ENCODE results near the gene GNAT2. TPM values are rescaled to one million over a fixed set of nuclear protein-coding genes. Genes with fewer than 3 reads are reported as not detected.
A peak's percentile ranks its signal among the peaks of the same experiment; 100 is the strongest.

Gene GNAT2
- total RNA-seq: not detected

- Histone ChIP-seq H3K9me3 (no peaks in the 10 kb centered on the region), H3K36me3 (no peaks in the 10 kb centered on the region), H3K4me1 (peaks cover 9 to 48% (median 30%) of the 10 kb centered on the region in 4 donors), H3K27ac (peak within 1 kb of the TSS; percentile 83 to 89 (median 84)), H3K4me3 (peak within 1 kb of the TSS; percentile 55 to 60 (median 56)), H3K27me3 (no peaks in the 10 kb centered on the region)
- intact Hi-C loops (cut with DNase I; ENCODE audit: low total_unique reads): no loop called here
- 1% methylated on average over 47 of the region's 47 CpGs; no CpG with 5 or more reads in 1 of the 2 donors for WGBS, 2 donors (ENCODE audit: low coverage in 1 of 2)
- in situ Hi-C loops (cut with MboI; ENCODE audit: low pct_ligation_motif_present in 1 of 4, low pct_unique_long_range_greater_than_20kb in 1 of 4, low sequenced_read_pairs in 3 of 4): loop anchor here in 2 of 4 donors (5.0 to 10.0 kb wide), 2 partner anchors 72 to 75 kb away; partner anchors contain the start of gene GNAI3 (in 2 of the 2)
- DNase-seq: peak; percentile 85
- peak in 2 of 3 donors; percentile 40 to 55 for TF ChIP-seq POLR2AphosphoS5 (IDR thresholded peaks at IDR 0.05)
- peak; percentile 46 for TF ChIP-seq POLR2A (IDR thresholded peaks at IDR 0.05)
- no peak for TF ChIP-seq EP300 (IDR thresholded peaks at IDR 0.05; ENCODE audit: low read depth)
Measured at GRCh38 chr1:109619576-109620400, at the start of gene GNAT2, which contains the start of gene AMPD2. GNAT2 (minus strand) TSS chr1:109619616; CDS start chr1:109612870, 6,746 bp downstream. AMPD2 (plus strand) TSS chr1:109619837; CDS start chr1:109621176, 1,339 bp downstream.

- in situ Hi-C loops (cut with MboI; ENCODE audit: low pct_ligation_motif_present in 1 of 4, low pct_unique_long_range_greater_than_20kb in 1 of 4, low sequenced_read_pairs in 3 of 4) (loop anchor here in 1 of 4 donors (25.0 kb wide), 1 partner anchor 319 kb away; the partner anchor contains the start of gene AHCYL1), intact Hi-C loops (cut with DNase I; ENCODE audit: low total_unique reads) (no loop called here)
- Histone ChIP-seq H3K27me3 (no peaks in the 10 kb centered on the region), H3K36me3 (no peaks in the 10 kb centered on the region), H3K4me1 (peaks cover 0 to 14% (median 6%) of the 10 kb centered on the region in 4 donors), H3K4me3 (peak overlapping the region; percentile 36 to 61 (median 44)), H3K9me3 (no peaks in the 10 kb centered on the region), H3K27ac (peak overlapping the region; percentile 33 to 78 (median 62))
- DNase-seq: no peak
- TF ChIP-seq POLR2AphosphoS5 (IDR thresholded peaks at IDR 0.05) (no peak), EP300 (IDR thresholded peaks at IDR 0.05; ENCODE audit: low read depth) (no peak), POLR2A (IDR thresholded peaks at IDR 0.05) (no peak), CTCF (IDR thresholded peaks at IDR 0.05) (no peak)
- 20 to 28% methylated on average over 1 to 23 of the region's 26 CpGs for WGBS, 2 donors (ENCODE audit: low coverage in 1 of 2)
Measured at GRCh38 chr1:109668123-109668775, 48.8 kb upstream of the GNAT2 start.

- peak; percentile 93 for DNase-seq
- Histone ChIP-seq H3K36me3 (no peaks in the 10 kb centered on the region), H3K4me1 (peaks cover 0 to 14% (median 6%) of the 10 kb centered on the region in 4 donors), H3K9me3 (no peaks in the 10 kb centered on the region), H3K27me3 (no peaks in the 10 kb centered on the region), H3K4me3 (peak within 1 kb of the TSS; percentile 36 to 61 (median 44)), H3K27ac (peak within 1 kb of the TSS; percentile 35 to 78 (median 62))
- TF ChIP-seq CTCF (IDR thresholded peaks at IDR 0.05) (no peak), POLR2AphosphoS5 (IDR thresholded peaks at IDR 0.05) (peak in 1 of 3 donors; percentile 59)
- intact Hi-C loops (cut with DNase I; ENCODE audit: low total_unique reads) (no loop called here), in situ Hi-C loops (cut with MboI; ENCODE audit: low pct_ligation_motif_present in 1 of 4, low pct_unique_long_range_greater_than_20kb in 1 of 4, low sequenced_read_pairs in 3 of 4) (loop anchor here in 1 of 4 donors (25.0 kb wide), 1 partner anchor 320 kb away; the partner anchor contains the start of gene AHCYL1)
- WGBS, 2 donors (ENCODE audit: low coverage in 1 of 2): 13 to 24% methylated on average over 9 to 22 of the region's 22 CpGs
Measured at GRCh38 chr1:109667452-109668122, 48.2 kb upstream of the GNAT2 start, which contains the start of gene GSTM2. GSTM2 (plus strand) TSS chr1:109668057; CDS start chr1:109668116, 59 bp downstream.

GRCh38 chr1:109664671-109665070 lies 45.3 kb upstream of the GNAT2 start:
- in situ Hi-C loops (cut with MboI; ENCODE audit: low pct_ligation_motif_present in 1 of 4, low pct_unique_long_range_greater_than_20kb in 1 of 4, low sequenced_read_pairs in 3 of 4) (loop anchor here in 1 of 4 donors (25.0 kb wide), 1 partner anchor 323 kb away; the partner anchor contains the start of gene AHCYL1), intact Hi-C loops (cut with DNase I; ENCODE audit: low total_unique reads) (no loop called here)
- Histone ChIP-seq H3K27me3 (no peaks in the 10 kb centered on the region), H3K9me3 (no peaks in the 10 kb centered on the region), H3K4me1 (peaks cover 0 to 14% (median 6%) of the 10 kb centered on the region in 4 donors), H3K4me3 (no peak overlapping the region), H3K36me3 (no peaks in the 10 kb centered on the region), H3K27ac (no peak overlapping the region)
- 86 to 88% methylated on average over 1 of the region's 1 CpG for WGBS, 2 donors (ENCODE audit: low coverage in 1 of 2)
- no peak for TF ChIP-seq CTCF (IDR thresholded peaks at IDR 0.05)
- TF ChIP-seq EP300 (IDR thresholded peaks at IDR 0.05; ENCODE audit: low read depth): no peak
- no peak for TF ChIP-seq POLR2AphosphoS5 (IDR thresholded peaks at IDR 0.05)
- TF ChIP-seq POLR2A (IDR thresholded peaks at IDR 0.05): no peak
- no peak for DNase-seq
